Occipital lobe (tissue), 3 donors: ENCODE measurements around the gene DUOX2. TPM values are rescaled to one million over a fixed set of nuclear protein-coding genes. Genes with fewer than 3 reads are reported as not detected.
"Not testable (repeated sequence)": the region's sequence is repeated elsewhere in the genome, so short reads cannot be mapped to it uniquely, and the experiment has no call there.

Experiments
- DNase-seq: peaks from one replicate; lab custom pipeline; 2025; lab: John Stamatoyannopoulos, UW
- small RNA-seq: library from RNA; depleted of rRNA; stranded (forward); fragments of <200 nt; gene quantifications from one replicate; pipeline ENCODE3, GENCODE V24; 2014
- total RNA-seq: library from RNA; depleted of rRNA; stranded (reverse); fragments of >200 nt; gene quantifications from one replicate; pipeline ENCODE4 v1.2.3, GENCODE V29; 2014

The DUOX2 gene
- total RNA-seq, 1 donor from 2014 or later, result not detected

DNA sequence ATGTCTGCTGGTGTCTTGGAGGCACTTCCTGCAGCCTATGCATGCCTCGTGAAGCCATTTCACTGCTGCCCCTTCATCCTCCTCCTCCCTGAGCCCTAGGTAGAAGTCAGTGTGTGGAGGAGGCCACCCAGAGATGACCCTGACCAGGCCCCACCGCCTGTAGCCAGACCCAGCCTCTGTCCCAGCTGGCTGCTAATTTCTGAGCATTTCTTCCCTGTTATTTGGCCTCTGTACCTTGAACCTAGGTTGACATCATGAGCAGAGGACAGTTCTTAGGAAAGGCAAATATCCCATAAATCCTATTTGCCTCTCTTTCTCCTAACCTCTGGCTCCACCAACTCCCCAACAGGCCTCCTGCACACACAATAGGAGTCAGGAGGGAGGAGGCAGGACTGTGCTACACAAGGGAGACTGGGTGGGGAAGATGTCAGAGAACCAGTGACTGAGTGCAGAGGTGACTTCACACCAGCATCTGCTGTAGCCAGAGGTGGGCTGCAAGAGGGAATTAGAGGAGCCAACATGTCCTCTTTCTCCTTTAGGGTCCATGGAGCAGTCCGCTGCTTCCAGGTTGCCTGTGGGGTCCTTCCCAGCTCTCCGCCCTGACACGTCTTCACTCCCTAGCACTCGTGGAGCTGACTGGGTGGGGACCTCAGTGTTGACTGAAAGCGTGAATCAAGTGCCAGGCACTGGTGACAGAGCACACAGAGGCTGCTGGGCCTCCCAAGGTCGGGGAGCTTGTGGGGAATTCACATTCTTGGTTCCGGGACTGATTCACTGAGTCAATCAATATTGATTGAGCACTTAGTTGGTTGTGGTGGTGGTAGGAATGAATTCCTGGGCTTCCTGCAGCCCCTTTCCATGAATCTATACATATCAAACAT is 38.3 kb downstream of the DUOX2 start:
- DNase-seq, result not testable (repeated sequence)

DNA sequence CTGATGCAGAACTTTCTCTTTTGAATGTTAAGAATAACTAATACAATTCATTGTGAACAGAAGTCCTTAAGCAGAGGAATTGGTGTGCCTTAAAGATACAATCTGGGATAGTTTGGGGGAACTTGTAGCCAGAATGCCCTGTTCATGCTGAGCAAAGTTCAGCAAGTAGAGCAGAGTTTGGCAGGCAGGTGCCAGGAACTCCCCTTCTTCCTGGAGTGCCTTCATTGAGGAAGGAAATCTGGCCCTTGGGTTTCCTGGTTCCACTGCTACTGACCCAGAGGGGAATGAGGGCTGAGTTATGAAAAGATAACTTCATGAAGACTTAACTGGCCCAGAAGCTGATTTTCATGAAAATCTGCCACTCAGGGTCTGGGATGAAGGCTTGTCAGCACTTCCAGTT is 40.4 kb downstream of the DUOX2 start:
- not testable (repeated sequence) for DNase-seq

DNA sequence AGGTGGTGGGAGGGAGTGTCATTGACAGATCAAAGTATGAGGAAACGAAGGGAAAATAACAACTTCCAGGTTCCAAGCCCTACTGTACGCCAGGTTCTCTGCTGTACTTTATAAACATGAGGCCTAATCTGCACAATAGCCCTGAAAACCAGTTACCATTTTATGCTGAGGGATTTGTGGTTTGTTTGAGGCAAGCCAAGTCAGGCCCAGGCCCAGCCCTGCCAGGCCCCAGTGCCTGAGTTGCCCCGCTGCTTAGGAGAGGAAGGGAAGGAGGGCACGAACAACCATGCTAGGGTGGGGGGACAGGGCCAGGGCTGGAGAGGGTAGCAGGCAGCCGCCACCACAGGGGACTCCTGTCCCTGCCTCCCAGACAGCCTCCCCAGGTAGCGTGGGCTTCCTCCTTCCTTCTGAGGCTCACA is 44.0 kb downstream of the DUOX2 start:
- not testable (repeated sequence) for DNase-seq

DNA sequence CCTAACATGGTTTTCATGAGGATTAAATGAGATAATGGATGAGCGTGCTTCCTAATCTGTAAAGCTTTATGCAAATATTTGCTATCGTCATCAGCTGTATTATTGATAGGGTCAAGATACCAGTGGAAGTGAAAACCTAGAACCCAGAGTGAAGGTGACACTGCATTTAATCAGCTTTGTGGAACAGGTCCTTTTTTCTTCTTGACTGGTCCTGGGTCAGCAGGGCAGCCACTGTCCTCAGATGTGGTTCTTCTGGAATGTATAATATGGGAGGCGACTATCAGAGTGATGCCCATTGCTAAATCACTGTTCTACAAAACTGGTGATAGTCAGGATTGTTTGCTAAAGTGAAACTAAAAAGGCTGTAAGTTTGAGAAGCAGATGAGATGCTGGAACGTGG is 49.6 kb downstream of the DUOX2 start:
- no peak for DNase-seq

DNA sequence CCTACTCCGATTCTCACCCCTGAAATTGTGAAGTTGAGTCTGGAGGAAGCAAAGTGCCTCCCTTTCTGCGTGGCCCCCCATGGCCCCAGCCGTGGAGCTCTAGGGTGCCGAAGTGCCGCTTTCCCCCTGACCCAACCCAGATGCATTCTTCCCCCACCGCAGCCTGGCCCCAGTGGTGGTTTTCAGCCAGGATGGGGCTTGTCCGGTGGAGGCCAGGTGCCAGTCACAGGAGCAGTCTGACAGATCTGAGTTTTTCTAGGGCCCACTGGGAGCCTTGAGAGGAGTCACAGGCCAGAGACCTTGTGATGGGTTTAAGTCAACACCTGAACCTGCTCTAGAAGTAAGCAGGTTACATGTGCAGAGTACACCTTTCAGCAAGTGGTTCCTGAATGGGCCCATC is 51.7 kb downstream of the DUOX2 start:
- not testable (repeated sequence) for DNase-seq

GRCh38 chr15:45058690-45059675 is 55.0 kb downstream of the DUOX2 start:
- DNase-seq, result not testable (repeated sequence)

GRCh38 chr15:45052676-45053075 is 61.3 kb downstream of the DUOX2 start:
- not testable (repeated sequence) for DNase-seq

DNA sequence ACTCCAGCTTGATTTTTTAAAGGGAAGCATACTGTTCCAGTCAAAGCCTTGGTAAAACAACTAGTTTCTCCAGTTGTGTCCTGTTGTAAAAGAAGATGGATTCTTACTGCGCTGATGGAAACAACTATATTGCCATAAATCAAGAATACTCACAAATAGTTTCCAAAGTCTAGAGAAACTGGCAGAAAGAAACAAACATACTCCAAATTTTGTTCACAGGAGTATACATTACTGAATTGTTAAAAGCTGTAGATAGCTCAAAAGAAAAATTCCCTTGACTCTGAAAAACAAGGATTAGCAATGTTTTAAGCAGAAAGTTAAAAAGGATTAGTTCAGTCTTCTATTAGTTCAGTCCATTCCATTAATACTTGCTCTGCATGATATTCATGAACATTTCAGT is 63.4 kb downstream of the DUOX2 start:
- no peak for DNase-seq

DNA sequence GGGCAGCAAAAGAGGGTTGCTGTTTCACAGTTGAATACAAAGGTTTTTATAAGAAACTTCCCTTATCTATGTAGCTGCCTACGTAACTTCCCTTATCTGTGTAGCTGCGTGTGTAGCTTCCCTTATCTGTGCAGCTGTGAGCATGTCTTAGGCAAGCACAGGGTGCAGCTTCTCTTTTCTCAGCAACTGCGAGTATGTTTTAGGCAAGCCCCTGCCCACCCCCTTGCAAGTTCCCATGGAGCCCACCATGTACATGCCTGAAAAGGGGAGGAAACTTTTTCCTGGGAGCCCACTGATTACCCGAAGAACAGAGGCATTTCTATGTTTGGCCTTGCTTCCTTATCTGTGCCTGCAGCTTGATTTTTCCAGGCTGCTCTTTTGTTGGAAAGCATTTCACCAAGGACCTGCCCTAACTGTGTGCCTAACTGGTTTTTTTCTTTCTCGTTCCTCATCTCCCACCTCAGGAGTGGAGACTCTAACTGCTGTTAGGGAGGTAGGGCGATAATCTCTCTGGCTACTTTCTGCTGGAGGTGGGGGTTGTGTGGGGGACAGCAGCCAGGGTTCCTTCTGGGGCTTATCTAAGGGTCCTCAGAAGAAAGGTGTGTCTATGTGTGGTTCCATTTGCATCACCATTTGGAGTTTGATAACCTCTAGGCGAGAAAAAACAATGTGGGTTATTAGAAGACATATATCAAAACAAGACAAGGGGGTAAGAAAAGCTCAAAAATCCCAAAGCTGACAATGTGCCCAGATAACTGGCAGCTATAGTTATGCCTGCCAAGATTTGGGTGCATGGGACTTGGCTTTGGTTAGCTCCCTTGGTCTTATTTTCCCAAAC is 65.0 kb downstream of the DUOX2 start:
- no peak for DNase-seq

DNA sequence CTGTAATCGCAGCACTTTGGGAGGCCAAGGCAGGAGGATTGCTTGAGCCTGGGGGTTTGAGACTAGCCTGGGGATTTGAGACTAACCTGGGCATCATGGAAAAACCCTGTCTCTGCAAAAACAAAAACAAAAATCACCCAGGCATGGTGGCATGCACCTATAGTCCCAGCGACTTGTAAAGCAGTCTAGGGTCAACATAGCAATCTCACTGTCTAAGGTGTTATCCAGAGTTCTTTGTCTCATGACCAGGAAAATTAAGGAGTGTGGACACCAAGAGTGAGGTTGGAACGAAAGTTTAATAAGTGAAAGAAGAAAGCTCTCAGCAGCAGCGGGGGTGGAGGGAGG is 65.6 kb downstream of the DUOX2 start:
- DNase-seq, result not testable (repeated sequence)

DNA sequence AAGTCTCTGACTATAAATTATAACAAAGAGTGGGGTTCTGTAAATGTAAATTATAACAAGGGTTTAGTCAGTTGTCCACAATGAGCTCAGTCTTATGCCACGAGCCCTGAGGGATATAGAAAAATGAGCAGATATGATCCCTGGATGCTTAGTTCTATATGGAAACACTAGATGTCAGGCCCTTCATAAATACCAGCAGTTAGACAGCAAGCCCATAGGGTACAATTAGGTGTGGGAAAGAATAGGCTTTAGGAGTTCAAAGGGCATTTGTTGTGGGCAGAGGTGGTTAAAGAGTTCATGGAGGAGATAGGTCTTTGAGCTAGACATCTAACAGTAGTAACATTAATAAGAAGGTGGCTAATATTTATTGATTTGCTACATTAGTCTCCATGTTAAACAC is 69.7 kb downstream of the DUOX2 start:
- not testable (repeated sequence) for DNase-seq

GRCh38 chr15:45042859-45043258 is 71.1 kb downstream of the DUOX2 start:
- DNase-seq, result not testable (repeated sequence)

Small RNA genes lying within 50 kb of the gene (small RNA-seq; reads per million reads assigned to genes)
- not detected for gene RF00019

Other genes starting within 250 kb of the DUOX2 start
- gene TERB2, start 157.5 kb downstream of the DUOX2 start, total RNA-seq, result not detected
- 5.1 TPM for gene SORD, start 91.0 kb downstream of the DUOX2 start, total RNA-seq
- gene DUOXA2, start 154 bp upstream of the DUOX2 start, total RNA-seq, result not detected
- gene DUOXA1, start 15.7 kb upstream of the DUOX2 start, total RNA-seq, result 0.31 TPM
- not detected for gene DUOX1, start 15.8 kb upstream of the DUOX2 start, total RNA-seq
- gene SHF, start 73.8 kb upstream of the DUOX2 start, total RNA-seq, result 54.9 TPM
- gene SLC28A2, start 138.1 kb upstream of the DUOX2 start, total RNA-seq, result not detected